PFSK-1 (cell line): ENCODE measurements around the gene GPR141.

Experiments
- FOXP2 ChIP-seq: optimal IDR thresholded peaks from 2 replicates; pipeline ENCODE3; 2011; ENCODE audit warnings: borderline replicate concordance, control low read depth, inconsistent platforms; ENCODE audit not compliant: insufficient read depth; ENCODE audit errors: extremely low read length, extremely low read depth
- POLR2AphosphoS5 ChIP-seq: IDR thresholded peaks from 2 replicates; pipeline ENCODE4 v1.6.1; 2012; ENCODE audit warnings: low read depth, mild to moderate bottlenecking, control low read depth, low read length, moderate library complexity
- SIN3A ChIP-seq: IDR thresholded peaks from 2 replicates; pipeline ENCODE4 v1.6.1; 2012; ENCODE audit warnings: mild to moderate bottlenecking, low read length, moderate library complexity, borderline replicate concordance; ENCODE audit not compliant: insufficient read depth
- TAF1 ChIP-seq: IDR thresholded peaks from 2 replicates; pipeline ENCODE4 v1.6.1; 2012; ENCODE audit warnings: low read length, control low read depth, borderline replicate concordance; ENCODE audit not compliant: insufficient read depth
- TF ChIP-seq, protein P1 (sequence below), 2 experiments: IDR thresholded peaks; 2 replicates each; pipeline versions ENCODE4 v1.6.1 to v1.8.0; 2011 to 2012; ENCODE audit warnings: low read depth in 2 of 2, low read length in 2 of 2, control low read depth in 1 of 2, inconsistent platforms in 1 of 2, mild to moderate bottlenecking in 1 of 2, moderate library complexity in 1 of 2; ENCODE audit not compliant: insufficient read depth in 1 of 2

The GPR141 gene

DNA sequence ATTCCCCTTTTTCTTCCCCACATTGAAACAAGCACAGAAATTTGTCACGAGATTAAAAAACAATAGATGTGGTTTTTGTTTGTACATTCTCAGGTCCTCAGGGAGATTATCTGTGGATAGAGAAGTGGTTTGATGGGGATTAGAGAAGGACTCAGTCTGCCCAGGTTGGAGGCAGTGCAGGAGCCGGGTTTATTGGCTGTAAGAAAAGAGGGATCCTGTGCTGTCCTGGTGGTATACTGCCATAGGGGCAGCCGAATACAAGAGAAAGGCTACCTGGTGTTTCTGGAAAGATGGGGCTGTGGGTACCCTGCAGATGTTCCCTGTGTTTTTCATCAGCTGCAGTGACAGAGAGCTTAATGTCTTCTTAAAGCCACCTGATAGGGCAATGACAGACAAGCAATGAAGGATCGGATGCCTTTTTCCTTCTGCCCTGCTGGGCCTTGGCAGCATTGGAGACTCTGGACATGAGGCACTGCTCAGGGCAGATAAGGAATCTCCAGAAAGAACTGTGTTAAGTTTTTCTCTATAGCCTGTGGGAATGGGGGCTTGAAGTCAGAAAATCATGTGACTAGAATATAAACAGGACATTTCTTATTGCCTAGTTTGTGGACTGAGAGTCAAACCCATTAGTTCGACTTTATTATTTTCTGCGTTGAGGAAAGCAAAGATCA, 18.1 kb upstream of the GPR141 start:
- TF ChIP-seq SIN3A = no peak
- no peak for TF ChIP-seq POLR2AphosphoS5
- no peak for TF ChIP-seq FOXP2
- TF ChIP-seq, protein P1, sequence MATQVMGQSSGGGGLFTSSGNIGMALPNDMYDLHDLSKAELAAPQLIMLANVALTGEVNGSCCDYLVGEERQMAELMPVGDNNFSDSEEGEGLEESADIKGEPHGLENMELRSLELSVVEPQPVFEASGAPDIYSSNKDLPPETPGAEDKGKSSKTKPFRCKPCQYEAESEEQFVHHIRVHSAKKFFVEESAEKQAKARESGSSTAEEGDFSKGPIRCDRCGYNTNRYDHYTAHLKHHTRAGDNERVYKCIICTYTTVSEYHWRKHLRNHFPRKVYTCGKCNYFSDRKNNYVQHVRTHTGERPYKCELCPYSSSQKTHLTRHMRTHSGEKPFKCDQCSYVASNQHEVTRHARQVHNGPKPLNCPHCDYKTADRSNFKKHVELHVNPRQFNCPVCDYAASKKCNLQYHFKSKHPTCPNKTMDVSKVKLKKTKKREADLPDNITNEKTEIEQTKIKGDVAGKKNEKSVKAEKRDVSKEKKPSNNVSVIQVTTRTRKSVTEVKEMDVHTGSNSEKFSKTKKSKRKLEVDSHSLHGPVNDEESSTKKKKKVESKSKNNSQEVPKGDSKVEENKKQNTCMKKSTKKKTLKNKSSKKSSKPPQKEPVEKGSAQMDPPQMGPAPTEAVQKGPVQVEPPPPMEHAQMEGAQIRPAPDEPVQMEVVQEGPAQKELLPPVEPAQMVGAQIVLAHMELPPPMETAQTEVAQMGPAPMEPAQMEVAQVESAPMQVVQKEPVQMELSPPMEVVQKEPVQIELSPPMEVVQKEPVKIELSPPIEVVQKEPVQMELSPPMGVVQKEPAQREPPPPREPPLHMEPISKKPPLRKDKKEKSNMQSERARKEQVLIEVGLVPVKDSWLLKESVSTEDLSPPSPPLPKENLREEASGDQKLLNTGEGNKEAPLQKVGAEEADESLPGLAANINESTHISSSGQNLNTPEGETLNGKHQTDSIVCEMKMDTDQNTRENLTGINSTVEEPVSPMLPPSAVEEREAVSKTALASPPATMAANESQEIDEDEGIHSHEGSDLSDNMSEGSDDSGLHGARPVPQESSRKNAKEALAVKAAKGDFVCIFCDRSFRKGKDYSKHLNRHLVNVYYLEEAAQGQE (IDR thresholded peaks at IDR 0.05; ENCODE audit: insufficient read depth in 1 of 2, low read depth in 2 of 2, low read length in 2 of 2) = no peak
- TF ChIP-seq TAF1 = no peak

DNA sequence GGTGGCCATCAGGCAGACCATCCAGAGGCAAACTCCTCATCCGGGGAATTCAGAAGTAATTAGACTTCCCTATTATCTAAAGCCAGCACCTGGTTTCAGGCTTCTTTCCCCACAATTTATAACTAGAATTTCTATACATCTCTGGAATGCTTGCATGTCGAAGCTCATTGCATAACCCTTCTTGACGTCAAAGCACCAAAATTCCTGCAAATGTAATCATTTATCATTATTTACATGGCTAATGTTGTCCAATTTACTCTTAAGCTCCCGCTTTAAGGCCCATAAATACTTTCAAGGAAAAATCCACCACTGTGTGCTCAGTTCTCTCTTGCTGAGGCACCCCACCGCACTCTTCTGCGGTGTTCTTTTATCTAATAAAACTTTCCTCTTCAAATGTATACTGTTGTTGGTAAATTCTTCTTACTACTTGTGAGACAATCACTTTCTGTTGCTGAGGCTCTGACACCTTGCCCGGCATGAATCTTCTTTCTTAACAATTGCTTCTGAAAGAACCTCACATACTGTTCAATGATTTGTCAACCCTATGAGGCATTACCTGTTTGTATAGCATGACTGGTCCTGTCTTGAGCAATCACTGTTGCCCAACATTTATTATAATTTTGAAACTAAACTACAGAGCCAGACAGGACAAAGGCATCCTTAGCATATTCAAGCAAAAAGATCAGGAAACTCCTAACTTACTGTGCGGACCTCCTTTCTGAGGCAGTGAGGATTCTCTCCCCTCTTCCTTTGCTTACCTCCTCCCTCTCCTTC, 17.4 kb upstream of the GPR141 start:
- TF ChIP-seq FOXP2 (no peak), SIN3A (no peak), TAF1 (no peak), POLR2AphosphoS5 (no peak)
- TF ChIP-seq, protein P1 (IDR thresholded peaks at IDR 0.05; ENCODE audit: insufficient read depth in 1 of 2, low read depth in 2 of 2, low read length in 2 of 2) = no peak

DNA sequence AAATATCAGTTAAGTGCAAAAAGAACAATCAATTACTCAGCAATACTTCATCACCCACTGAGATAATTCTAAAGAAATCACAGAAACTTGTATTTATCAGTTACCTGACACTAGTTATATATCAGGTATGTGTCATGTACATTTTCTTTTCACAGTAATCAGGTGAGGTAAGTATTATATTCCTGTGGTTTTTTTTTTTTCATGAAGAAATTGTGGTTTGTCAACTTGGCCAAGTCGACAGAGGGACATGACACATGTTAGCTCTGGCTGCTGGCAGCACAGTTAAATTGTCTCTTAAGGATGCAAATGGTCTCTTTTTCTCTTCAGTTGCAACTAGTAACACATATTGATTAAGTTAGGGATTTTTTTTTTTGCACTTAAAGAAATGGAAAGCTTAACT, 13.7 kb upstream of the GPR141 start:
- TF ChIP-seq SIN3A = no peak
- no peak for TF ChIP-seq FOXP2
- TF ChIP-seq, protein P1 (IDR thresholded peaks at IDR 0.05; ENCODE audit: insufficient read depth in 1 of 2, low read depth in 2 of 2, low read length in 2 of 2) = no peak
- TF ChIP-seq POLR2AphosphoS5 = no peak
- no peak for TF ChIP-seq TAF1

DNA sequence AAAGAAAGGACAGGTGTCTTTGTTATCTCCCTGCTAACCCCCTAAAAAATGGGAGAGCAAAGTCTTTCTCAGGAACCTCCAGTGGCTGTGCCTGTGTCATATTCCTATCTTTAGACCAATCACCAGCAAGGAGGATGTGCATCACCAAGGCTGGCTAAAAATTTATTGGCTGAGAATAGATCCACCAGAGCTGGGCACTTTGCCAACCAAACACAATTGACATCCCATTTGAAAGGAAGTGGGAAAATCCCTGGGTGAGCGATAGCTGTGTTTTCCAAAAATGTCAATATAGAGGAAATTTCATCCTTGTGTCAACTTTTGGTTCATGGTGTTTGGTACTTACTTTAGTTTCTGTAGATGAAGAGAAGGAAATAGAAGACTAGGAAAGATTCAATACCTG, 13.1 kb upstream of the GPR141 start:
- no peak for TF ChIP-seq FOXP2
- no peak for TF ChIP-seq TAF1

DNA sequence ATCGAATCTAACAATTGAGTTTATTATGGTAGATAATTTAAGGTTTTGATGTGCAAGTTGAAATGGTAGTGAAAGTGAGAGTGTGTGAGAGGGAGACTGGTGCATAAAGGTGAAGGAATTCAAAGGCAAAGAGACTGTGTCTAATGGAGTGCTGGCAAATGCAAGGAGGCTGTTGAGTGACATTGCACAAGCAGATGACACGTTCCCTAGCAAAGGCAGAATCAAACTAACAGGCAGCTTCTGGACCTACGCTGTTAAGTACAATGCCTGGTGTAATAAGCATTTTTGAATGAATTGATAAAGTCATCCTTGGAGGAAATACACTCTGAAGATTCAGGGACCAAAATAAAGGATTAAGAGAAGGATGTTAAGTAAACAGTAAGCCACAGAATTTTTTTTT, 11.7 kb upstream of the GPR141 start:
- TF ChIP-seq FOXP2 = no peak
- TF ChIP-seq, protein P1 (IDR thresholded peaks at IDR 0.05; ENCODE audit: insufficient read depth in 1 of 2, low read depth in 2 of 2, low read length in 2 of 2) = no peak
- TF ChIP-seq TAF1 = no peak
- no peak for TF ChIP-seq POLR2AphosphoS5
- TF ChIP-seq SIN3A = no peak
